GM12865 (cell line): ENCODE data around the gene DUSP7.

Experiments
- DNase-seq: peaks from one replicate; pipeline ENCODE4 v3.0.0; 2010; ENCODE audit warnings: low read depth
- H3K4me3 ChIP-seq: 2 replicates; pipeline ENCODE4 v1.5.1; 2011; ENCODE audit warnings: mild to moderate bottlenecking, low read depth, low read length, control low read depth
- CTCF ChIP-seq: IDR thresholded peaks from 2 replicates; pipeline ENCODE4 v1.5.1; 2011; ENCODE audit warnings: low read length, control low read depth, low read depth, inconsistent platforms; ENCODE audit not compliant: insufficient read depth; ENCODE audit errors: missing control alignments

DUSP7 gene

GRCh38 chr3:52085681-52086282 lies 29.4 kb upstream of the DUSP7 start:
- no peak for TF ChIP-seq CTCF
- DNase-seq, result no peak
- no peak overlapping the region for H3K4me3 ChIP-seq

GRCh38 chr3:52084954-52085680 lies 28.7 kb upstream of the DUSP7 start:
- no peak for DNase-seq
- no peak for TF ChIP-seq CTCF
- H3K4me3 ChIP-seq, result no peak overlapping the region

GRCh38 chr3:52084216-52084945 lies 28.0 kb upstream of the DUSP7 start:
- no peak for DNase-seq
- no peak overlapping the region for H3K4me3 ChIP-seq
- no peak for TF ChIP-seq CTCF

GRCh38 chr3:52083556-52084087 lies 27.3 kb upstream of the DUSP7 start:
- no peak overlapping the region for H3K4me3 ChIP-seq
- no peak for DNase-seq
- TF ChIP-seq CTCF, result no peak

GRCh38 chr3:52082951-52083350 lies 26.6 kb upstream of the DUSP7 start:
- no peak for TF ChIP-seq CTCF
- H3K4me3 ChIP-seq, result no peak overlapping the region
- no peak for DNase-seq

- no peak overlapping the region for H3K4me3 ChIP-seq
- no peak for DNase-seq
- no peak for TF ChIP-seq CTCF
Observed at GRCh38 chr3:52080830-52081719, 24.7 kb upstream of the DUSP7 start.
